HG03108 (cell line): ENCODE results near the gene OR8G1.
"Not testable (repeated sequence)": the region's sequence is repeated elsewhere in the genome, so short reads cannot be mapped to it uniquely, and the experiment has no call there.

Experiments used
- ATAC-seq: cut with Tn5 transposase; IDR thresholded peaks from one replicate; pipeline ENCODE4 v1.9.1; 2021; ENCODE audit warnings: moderate library complexity; ENCODE audit not compliant: unreplicated experiment

The OR8G1 gene

GRCh38 chr11:124233376-124233775 lies 7.5 kb upstream of the OR8G1 start:
- ATAC-seq = no peak

GRCh38 chr11:124238512-124238911 lies 2.4 kb upstream of the OR8G1 start:
- ATAC-seq = no peak

- not testable (repeated sequence) for ATAC-seq
These were observed 9.0 kb downstream of the OR8G1 start for GRCh38 chr11:124249869-124250268.

- no peak for ATAC-seq
These were observed 15.2 kb downstream of the OR8G1 start, which contains the start of gene OR8G5 for GRCh38 chr11:124256076-124256475. Gene OR8G5, plus strand, starts transcription at chr11:124256376. Its CDS starts 8,556 bp downstream, at chr11:124264932.

- ATAC-seq = not testable (repeated sequence)
These were observed 24.1 kb downstream of the OR8G1 start for GRCh38 chr11:124265041-124265440.

- ATAC-seq = not testable (repeated sequence)
These were observed 30.0 kb downstream of the OR8G1 start for GRCh38 chr11:124270886-124271285.

- ATAC-seq = no peak
These were observed 33.1 kb downstream of the OR8G1 start for GRCh38 chr11:124274000-124274399.

GRCh38 chr11:124276081-124276480 lies 35.2 kb downstream of the OR8G1 start:
- ATAC-seq = no peak

- no peak for ATAC-seq
These were observed 36.3 kb downstream of the OR8G1 start for GRCh38 chr11:124277207-124277606.

- no peak for ATAC-seq
These were observed 36.9 kb downstream of the OR8G1 start for GRCh38 chr11:124277804-124278203.

- ATAC-seq = no peak
These were observed 37.4 kb downstream of the OR8G1 start for GRCh38 chr11:124278261-124278660.

- no peak for ATAC-seq
These were observed 44.9 kb downstream of the OR8G1 start for GRCh38 chr11:124285610-124286344.

GRCh38 chr11:124294687-124295086 lies 53.8 kb downstream of the OR8G1 start:
- ATAC-seq = no peak

- ATAC-seq = no peak
These were observed 55.1 kb downstream of the OR8G1 start for GRCh38 chr11:124296016-124296415.

- ATAC-seq = no peak
These were observed 57.0 kb downstream of the OR8G1 start for GRCh38 chr11:124297921-124298320.

- no peak for ATAC-seq
These were observed 60.7 kb downstream of the OR8G1 start for GRCh38 chr11:124301548-124301947.

- ATAC-seq = no peak
These were observed 61.6 kb downstream of the OR8G1 start for GRCh38 chr11:124302347-124303125.
